Ecto neural progenitor cell (in vitro differentiated cells): ENCODE measurements around the gene P2RX1.
"Not testable (repeated sequence)": the region's sequence is repeated elsewhere in the genome, so short reads cannot be mapped to it uniquely, and the experiment has no call there.

Source experiments
- DNase-seq: peaks from one replicate; pipeline ENCODE4 v3.0.0-alpha.2; 2018; ENCODE audit warnings: low spot score

The P2RX1 gene

DNA sequence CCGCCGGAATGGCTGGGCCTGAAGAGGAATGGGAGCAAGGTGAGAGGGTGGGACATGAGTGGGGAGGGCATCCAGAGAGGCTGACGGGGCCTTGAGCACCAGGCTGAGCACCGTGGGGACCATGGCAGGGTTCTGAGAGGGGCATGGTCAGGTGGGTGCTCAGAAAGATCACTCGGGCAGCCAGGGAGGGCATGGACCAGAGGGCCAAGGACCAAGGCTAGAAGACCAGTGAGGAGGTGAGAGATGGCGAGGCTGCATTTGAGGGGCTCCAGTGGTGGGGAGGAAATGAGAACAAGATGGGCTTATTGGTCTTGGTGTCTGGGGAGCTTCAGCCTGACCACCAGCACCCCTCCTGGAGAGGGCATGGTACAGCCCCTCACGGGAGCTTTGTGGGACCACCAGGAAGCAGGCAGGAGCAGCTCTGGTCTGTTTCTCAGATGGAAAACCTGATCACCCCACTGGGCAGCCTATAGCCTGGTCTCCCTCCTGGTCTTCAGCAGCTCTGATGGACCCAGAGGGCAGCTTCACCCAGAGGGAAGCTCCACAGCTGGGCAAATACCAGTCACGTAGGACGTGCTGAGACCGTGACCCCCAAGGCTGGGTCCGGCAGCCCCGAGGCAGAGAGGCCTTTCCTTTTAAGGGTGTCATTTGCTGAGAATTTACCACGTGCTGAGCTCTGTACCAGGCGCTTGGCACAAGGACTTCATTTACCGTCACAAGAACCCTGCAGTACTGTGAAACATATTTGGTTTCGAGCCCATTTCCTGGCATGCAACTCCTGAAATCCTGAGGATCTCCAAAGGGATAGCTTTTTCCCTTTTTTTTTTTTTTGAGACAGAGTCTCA, 58.8 kb downstream of the P2RX1 start:
- DNase-seq: no peak

DNA sequence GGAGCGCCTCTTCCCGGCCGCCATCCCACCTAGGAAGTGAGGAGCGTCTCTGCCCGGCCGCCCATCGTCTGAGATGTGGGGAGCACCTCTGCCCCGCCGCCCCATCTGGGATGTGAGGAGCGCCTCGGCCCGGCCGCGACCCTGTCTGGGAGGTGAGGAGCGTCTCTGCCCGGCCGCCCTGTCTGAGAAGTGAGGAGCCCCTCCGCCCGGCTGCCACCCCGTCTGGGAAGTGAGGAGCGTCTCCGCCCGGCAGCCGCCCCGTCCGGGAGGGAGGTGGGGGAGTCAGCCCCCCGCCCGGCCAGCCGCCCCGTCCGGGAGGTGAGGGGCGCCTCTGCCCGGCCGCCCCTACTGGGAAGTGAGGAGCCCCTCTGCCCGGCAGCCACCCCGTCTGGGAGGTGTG, 62.1 kb downstream of the P2RX1 start:
- not testable (repeated sequence) for DNase-seq

DNA sequence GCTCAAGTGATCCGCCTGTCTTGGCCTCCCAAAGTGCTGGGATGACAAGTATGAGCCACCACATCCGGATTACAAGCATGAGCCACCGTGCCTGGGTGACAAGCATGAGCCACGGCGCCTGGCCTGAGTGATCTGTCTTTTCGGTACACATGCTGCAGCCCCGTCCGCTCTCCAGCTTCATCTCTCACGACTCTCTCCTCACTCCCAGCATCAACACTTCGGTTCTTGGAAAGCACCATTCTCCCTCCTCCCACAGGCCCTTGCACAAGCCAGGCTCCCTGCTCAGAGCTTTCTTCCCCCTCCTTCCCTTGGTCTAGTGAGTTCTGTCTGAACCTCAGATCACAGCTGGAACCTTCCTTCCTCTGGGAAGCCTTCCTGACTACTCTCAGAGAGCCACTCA, 63.7 kb downstream of the P2RX1 start:
- no peak for DNase-seq

DNA sequence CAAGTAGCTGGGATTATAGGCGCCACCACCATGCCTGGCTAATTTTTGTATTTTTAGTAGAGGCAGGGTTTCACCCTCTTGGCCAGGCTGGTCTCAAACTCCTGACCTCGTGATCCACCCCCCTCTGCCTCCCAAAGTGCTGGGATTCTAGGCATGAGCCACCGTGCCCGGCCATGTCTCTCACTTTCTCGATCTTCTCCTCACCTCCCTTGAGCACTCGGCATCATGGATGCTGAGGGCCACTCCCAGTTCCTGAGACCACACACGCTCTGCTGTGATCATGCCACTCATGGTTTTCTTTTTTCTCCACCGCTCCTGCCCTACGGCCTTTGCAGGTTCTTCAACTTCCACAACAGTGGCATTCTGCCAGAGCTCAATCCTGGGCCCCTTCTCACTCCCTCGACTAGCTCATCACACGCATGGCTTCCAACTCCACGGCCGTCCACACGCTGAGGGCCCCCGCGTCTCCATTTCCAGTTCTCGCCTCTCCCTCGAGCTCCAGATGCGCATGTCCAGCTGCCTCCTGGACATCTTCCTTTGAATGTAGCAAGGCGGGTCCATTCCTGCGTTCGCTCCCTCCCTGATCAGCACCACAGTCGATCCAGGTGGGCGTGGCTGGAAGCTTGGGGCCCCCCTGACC, 64.7 kb downstream of the P2RX1 start:
- DNase-seq: no peak

DNA sequence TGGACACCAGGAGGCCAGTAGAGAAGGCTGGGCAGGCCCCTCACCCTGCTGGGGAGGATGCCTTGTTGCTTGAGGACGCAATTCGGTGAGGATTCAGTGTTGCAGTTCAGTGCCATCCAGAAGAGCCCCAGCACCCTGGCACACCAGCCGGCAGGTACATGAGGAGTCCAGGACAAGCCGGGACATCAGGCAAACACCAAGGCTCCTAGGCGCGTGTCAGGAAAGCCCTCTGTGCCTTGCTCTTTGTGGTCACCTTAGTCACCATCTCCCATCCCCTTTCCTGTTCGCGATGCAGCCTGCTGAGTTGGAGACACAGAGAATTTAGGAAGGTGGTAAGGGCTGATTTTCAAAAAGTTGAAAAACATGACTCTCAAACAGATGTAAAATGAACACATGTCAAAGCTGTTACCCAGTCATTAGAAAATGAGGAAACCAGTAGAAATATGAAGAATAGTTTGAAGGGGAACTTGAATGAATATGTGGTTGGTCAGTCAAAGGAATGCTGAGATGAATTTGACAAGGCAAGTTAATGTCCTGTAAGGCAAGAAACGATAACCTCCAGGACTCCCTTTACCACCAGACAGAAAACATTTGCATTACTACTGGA, 67.9 kb downstream of the P2RX1 start:
- DNase-seq: no peak

DNA sequence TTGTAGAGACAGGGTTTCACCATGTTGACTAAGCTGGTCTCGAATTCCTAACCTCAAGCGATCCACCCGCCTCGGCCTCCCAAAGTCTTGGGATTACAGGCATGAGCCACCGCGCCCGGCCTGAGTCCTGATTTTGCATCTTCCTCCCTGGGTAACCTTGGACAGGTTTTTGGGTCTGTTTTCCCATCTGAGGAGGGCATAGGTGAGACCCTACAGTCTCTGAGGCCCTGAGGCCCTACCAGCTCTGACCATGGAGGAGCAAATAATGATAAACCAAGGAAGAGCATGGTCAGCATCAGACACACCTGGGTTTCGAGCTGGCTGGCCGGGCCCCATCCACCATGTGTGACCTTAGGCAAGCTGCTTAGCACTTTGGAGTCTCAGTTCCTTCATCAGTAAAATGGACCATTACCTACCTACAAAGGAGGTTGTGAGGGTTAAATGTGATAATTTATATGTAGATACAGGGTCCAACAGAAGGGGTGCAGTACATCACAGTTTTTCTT, 69.0 kb downstream of the P2RX1 start:
- no peak for DNase-seq
